Stimulated activated memory B cell treated with anti-CD40 and anti-IgM and Interleukin-4, amounts not matched to agents 10 μg/mL and 1 μg/mL and 100 μg/mL, for 72 hours (primary cell): ENCODE results near the gene TTLL8.
A peak's percentile ranks its signal among the peaks of the same experiment; 100 is the strongest.
"Not testable (repeated sequence)": the region's sequence is repeated elsewhere in the genome, so short reads cannot be mapped to it uniquely, and the experiment has no call there.

Experiments used
- ATAC-seq: fragments of 150-1000 bp; cut with Tn5 transposase; 2 replicates; pipeline ENCODE4 v1.10.0; 2021
- H3K27ac Mint-ChIP-seq: one replicate; pipeline ENCODE4 v1.8.0; 2022; ENCODE audit warnings: mild to moderate bottlenecking, mixed read lengths
- H3K27me3 Mint-ChIP-seq: one replicate; pipeline ENCODE4 v1.8.0; 2022; ENCODE audit warnings: mixed read lengths
- H3K36me3 Mint-ChIP-seq: one replicate; pipeline ENCODE4 v1.8.0; 2022; ENCODE audit warnings: mixed read lengths
- H3K4me1 Mint-ChIP-seq: one replicate; pipeline ENCODE4 v1.8.0; 2022; ENCODE audit warnings: mixed read lengths
- H3K4me3 Mint-ChIP-seq: one replicate; pipeline ENCODE4 v1.8.0; 2022; ENCODE audit warnings: mild to moderate bottlenecking, moderate library complexity, mixed read lengths
- H3K9me3 Mint-ChIP-seq: one replicate; pipeline ENCODE4 v1.8.0; 2022; ENCODE audit warnings: mixed read lengths

Gene TTLL8

GRCh38 chr22:50086975-50087374, 28.9 kb upstream of the TTLL8 start:
- H3K27ac Mint-ChIP-seq, ATAC-seq: not testable (repeated sequence)
- peaks cover 12% of the 10 kb centered on the region for H3K9me3 Mint-ChIP-seq

GRCh38 chr22:50086526-50086925, 28.4 kb upstream of the TTLL8 start:
- H3K27me3 Mint-ChIP-seq, result no peaks in the 10 kb centered on the region
- H3K36me3 Mint-ChIP-seq, result peaks cover 12% of the 10 kb centered on the region
- H3K27ac Mint-ChIP-seq, result no peak overlapping the region
- no peak for ATAC-seq
- H3K4me3 Mint-ChIP-seq, result no peak overlapping the region
- peaks cover 12% of the 10 kb centered on the region for H3K9me3 Mint-ChIP-seq
- no peaks in the 10 kb centered on the region for H3K4me1 Mint-ChIP-seq

More at GRCh38 chr22:50086975-50087374, 28.9 kb upstream of the TTLL8 start:
- H3K36me3 Mint-ChIP-seq, result peaks cover 12% of the 10 kb centered on the region
- not testable (repeated sequence) for H3K4me3 Mint-ChIP-seq, H3K4me1 Mint-ChIP-seq, H3K27me3 Mint-ChIP-seq

GRCh38 chr22:50085211-50085972, 27.3 kb upstream of the TTLL8 start, which contains the start of gene MLC1:
Gene MLC1 (minus strand): TSS chr22:50085426. CDS start chr22:50084902, 524 bp downstream.
- Mint-ChIP-seq H3K4me1 (peaks cover 6% of the 10 kb centered on the region), H3K4me3 (peak within 1 kb of the TSS; percentile 2), H3K36me3 (peaks cover 12% of the 10 kb centered on the region), H3K27me3 (no peaks in the 10 kb centered on the region), H3K9me3 (peaks cover 10% of the 10 kb centered on the region), H3K27ac (no peak within 1 kb of the TSS)
- ATAC-seq, result no peak

DNA sequence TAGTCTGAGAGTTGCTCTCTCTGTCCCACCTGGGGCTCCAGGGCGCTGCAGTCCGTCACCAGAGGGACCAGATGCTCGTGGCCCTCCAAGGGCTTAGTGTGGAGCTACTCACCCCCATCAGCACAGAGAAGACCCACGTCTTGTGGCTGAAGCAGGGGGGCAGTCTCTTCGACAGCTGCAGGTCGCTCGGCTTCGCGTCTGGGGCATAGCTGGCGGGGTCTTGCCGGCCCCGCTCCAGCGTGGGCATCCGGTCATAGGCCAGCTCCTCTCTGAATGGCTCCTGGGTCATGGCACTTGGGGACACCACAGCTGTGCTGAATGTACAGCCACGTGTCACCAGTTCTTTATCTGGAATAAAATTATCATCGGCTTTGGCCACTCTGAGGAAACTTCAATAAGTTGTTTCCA, 26.5 kb upstream of the TTLL8 start:
- H3K9me3 Mint-ChIP-seq, result peaks cover 7% of the 10 kb centered on the region
- H3K27me3 Mint-ChIP-seq, result no peaks in the 10 kb centered on the region
- peaks cover 6% of the 10 kb centered on the region for H3K4me1 Mint-ChIP-seq
- no peak overlapping the region for H3K27ac Mint-ChIP-seq
- H3K36me3 Mint-ChIP-seq, result peaks cover 12% of the 10 kb centered on the region
- H3K4me3 Mint-ChIP-seq, result no peak overlapping the region
- ATAC-seq, result no peak

GRCh38 chr22:50084080-50084477, 26.0 kb upstream of the TTLL8 start:
- peaks cover 7% of the 10 kb centered on the region for H3K9me3 Mint-ChIP-seq
- ATAC-seq, result no peak

DNA sequence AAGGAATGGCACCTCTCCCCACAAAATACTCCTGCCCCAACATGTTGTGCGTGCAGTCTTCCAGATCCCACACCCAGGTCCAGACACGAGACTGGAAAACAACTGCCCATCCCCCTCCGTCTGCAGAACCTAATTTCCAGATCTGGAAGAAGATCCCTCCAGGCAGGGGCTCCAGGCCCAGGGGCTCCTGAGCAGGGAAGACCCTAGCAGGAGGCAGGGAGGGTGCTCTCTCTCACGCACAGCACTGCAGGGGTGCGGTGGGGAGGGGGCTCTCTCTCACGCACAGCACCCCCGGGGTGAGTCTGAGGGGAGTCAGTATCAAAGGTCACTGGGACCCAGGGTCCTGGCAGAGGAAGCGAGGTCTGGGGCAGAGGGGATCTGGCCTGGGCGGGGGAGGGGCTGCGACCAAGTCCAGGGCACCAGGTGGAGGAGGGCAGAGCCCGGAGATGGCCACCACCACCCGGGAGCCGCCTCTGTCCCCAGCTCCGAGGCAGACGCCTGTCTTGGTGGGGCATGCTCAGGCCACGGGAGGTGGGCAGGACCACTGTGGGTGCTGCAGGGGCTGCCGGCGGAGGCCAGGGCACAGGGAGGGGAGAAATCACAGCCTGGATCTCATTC, 25.5 kb upstream of the TTLL8 start:
- Mint-ChIP-seq H3K4me1 (peaks cover 6% of the 10 kb centered on the region), H3K36me3 (peaks cover 12% of the 10 kb centered on the region), H3K9me3 (peaks cover 7% of the 10 kb centered on the region), H3K27me3 (peaks cover 5% of the 10 kb centered on the region), H3K27ac (no peak overlapping the region), H3K4me3 (no peak overlapping the region)
- ATAC-seq, result no peak

More at GRCh38 chr22:50084080-50084477, 26.0 kb upstream of the TTLL8 start:
- Mint-ChIP-seq H3K4me1 (peaks cover 6% of the 10 kb centered on the region), H3K27me3 (peaks cover under 1% of the 10 kb centered on the region), H3K4me3 (no peak overlapping the region), H3K36me3 (peaks cover 12% of the 10 kb centered on the region), H3K27ac (no peak overlapping the region)

GRCh38 chr22:50082961-50083461, 24.9 kb upstream of the TTLL8 start:
- ATAC-seq, result no peak
- no peak overlapping the region for H3K4me3 Mint-ChIP-seq
- peaks cover 6% of the 10 kb centered on the region for H3K4me1 Mint-ChIP-seq
- H3K27ac Mint-ChIP-seq, result no peak overlapping the region
- peaks cover 7% of the 10 kb centered on the region for H3K9me3 Mint-ChIP-seq
- H3K27me3 Mint-ChIP-seq, result peaks cover 11% of the 10 kb centered on the region
- H3K36me3 Mint-ChIP-seq, result peaks cover 12% of the 10 kb centered on the region

DNA sequence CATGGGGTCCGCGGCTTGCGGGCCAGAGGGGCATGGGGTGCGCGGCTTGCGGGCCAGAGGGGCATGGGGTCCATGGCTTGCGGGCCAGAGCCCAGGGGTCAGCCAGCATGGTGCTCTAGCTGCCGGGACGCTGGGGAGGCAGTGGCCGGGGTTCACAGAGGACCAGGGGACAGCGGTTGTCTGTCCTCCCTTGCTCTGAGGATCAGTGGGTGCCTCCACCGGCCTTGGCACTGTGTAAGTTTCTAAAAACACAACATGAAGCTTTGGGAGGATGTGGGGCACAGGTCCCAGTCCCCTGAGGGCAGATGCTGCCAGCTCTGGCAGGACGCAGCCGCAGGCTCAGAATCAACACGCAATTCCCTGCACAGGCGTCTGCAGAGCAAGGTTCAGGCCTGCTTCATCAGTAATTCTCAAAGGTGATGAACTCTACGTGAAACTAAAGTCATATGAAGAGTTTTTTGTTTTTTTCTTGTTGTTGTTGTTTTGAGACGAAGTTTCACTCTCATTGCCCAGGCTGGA, 24.2 kb upstream of the TTLL8 start:
- Mint-ChIP-seq H3K27ac (no peak overlapping the region), H3K9me3 (peaks cover 4% of the 10 kb centered on the region), H3K4me3 (no peak overlapping the region), H3K36me3 (peaks cover 8% of the 10 kb centered on the region), H3K4me1 (peaks cover 6% of the 10 kb centered on the region), H3K27me3 (peaks cover 18% of the 10 kb centered on the region)
- no peak for ATAC-seq

DNA sequence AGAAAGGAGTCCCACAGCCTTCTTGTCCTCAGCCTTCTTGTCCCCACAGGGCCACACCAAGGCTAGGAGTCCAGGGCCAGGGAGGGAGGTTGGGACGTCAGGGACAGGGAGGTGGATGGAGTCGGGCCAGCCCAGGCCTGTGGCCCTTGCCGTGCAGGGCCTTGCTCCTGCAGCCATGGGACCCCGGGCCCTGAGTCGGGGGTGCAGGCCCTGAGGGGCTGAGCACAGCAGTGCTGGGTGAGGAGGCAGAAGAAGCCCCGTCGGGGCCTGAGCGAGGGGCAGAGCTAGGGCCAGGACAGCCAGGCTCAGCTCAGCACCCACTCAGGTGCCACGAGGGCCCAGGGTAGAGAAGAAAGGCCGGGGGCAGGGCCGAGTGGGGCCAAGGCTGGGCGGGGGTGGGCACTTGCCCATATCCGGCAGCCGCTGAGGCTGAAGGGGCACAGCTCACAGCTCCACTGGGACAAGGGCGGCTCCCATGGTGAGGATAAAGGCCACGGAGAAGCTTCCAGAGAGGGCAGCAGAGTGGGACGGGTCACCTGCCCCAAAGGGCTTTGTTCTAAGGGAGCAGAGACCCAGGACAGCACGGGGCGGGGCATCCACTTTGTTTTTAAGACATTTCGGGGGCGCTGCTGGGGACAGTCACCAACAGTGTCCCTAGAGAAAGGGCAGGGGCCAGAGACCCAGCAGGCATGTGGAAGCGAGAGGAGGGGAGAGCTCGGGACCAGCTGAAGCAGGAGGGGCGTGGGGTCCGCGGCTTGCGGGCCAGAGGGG, 23.5 kb upstream of the TTLL8 start:
- Mint-ChIP-seq H3K4me3 (no peak overlapping the region), H3K36me3 (peaks cover 2% of the 10 kb centered on the region), H3K4me1 (peaks cover 6% of the 10 kb centered on the region), H3K27ac (no peak overlapping the region), H3K27me3 (peaks cover 23% of the 10 kb centered on the region), H3K9me3 (no peaks in the 10 kb centered on the region)
- no peak for ATAC-seq

GRCh38 chr22:50080077-50080465, 22.0 kb upstream of the TTLL8 start:
- no peak for ATAC-seq
- H3K27me3 Mint-ChIP-seq, result peaks cover 39% of the 10 kb centered on the region
- peaks cover 15% of the 10 kb centered on the region for H3K4me1 Mint-ChIP-seq
- no peak overlapping the region for H3K4me3 Mint-ChIP-seq
- H3K9me3 Mint-ChIP-seq, result no peaks in the 10 kb centered on the region
- no peak overlapping the region for H3K27ac Mint-ChIP-seq
- no peaks in the 10 kb centered on the region for H3K36me3 Mint-ChIP-seq

GRCh38 chr22:50078761-50079160, 20.7 kb upstream of the TTLL8 start:
- Mint-ChIP-seq H3K9me3 (no peaks in the 10 kb centered on the region), H3K27ac (no peak overlapping the region), H3K27me3 (peaks cover 39% of the 10 kb centered on the region), H3K36me3 (no peaks in the 10 kb centered on the region), H3K4me1 (peaks cover 15% of the 10 kb centered on the region), H3K4me3 (no peak overlapping the region)
- ATAC-seq, result no peak

GRCh38 chr22:50078246-50078645, 20.1 kb upstream of the TTLL8 start:
- Mint-ChIP-seq H3K4me3 (no peak overlapping the region), H3K36me3 (no peaks in the 10 kb centered on the region), H3K27me3 (peaks cover 42% of the 10 kb centered on the region), H3K27ac (no peak overlapping the region), H3K4me1 (peaks cover 15% of the 10 kb centered on the region), H3K9me3 (no peaks in the 10 kb centered on the region)
- no peak for ATAC-seq

- H3K4me3 Mint-ChIP-seq, result no peak overlapping the region
- H3K9me3 Mint-ChIP-seq, result no peaks in the 10 kb centered on the region
- H3K4me1 Mint-ChIP-seq, result peaks cover 15% of the 10 kb centered on the region
- H3K36me3 Mint-ChIP-seq, result no peaks in the 10 kb centered on the region
- peaks cover 56% of the 10 kb centered on the region for H3K27me3 Mint-ChIP-seq
- no peak overlapping the region for H3K27ac Mint-ChIP-seq
- no peak for ATAC-seq
These were observed 18.8 kb upstream of the TTLL8 start for GRCh38 chr22:50076646-50077535.
